CD4-positive, alpha-beta T cell (primary cell): Measurements from ENCODE around the gene TBC1D3B. TPM values are rescaled to one million over a fixed set of nuclear protein-coding genes. Genes with fewer than 3 reads are reported as not detected.

Source experiments
- ATAC-seq: fragments of 200-7000 bp; cut with Tn5 transposase; one replicate; pipeline ENCODE4 v1.10.0; 2022; ENCODE audit warnings: mild to moderate bottlenecking; ENCODE audit not compliant: poor library complexity
- CTCF ChIA-PET: fragments of 350-600 bp; sonication (Branson Sonifier 250); formaldehyde crosslinking; loops from one replicate; lab custom pipeline; 2021; ENCODE audit warnings: antibody characterized with exemption, inconsistent platforms; lab: Charles Lee
- POLR2A ChIA-PET: fragments of 350-600 bp; sonication (Branson Sonifier 250); formaldehyde crosslinking; loops from one replicate; lab custom pipeline; 2021; ENCODE audit warnings: antibody characterized with exemption, inconsistent platforms; lab: Charles Lee
- DNase-seq, 14 experiments: peaks; one replicate each; pipeline ENCODE4 v3.0.0-alpha.2; 2013 to 2020; ENCODE audit warnings: mixed read lengths in 2 of 14
- H3K27ac ChIP-seq, 2 donors: one replicate each; pipeline versions ENCODE4 v1.5.1 to v1.7.0; 2013; ENCODE audit warnings: low read length in 2 of 2, low read depth in 1 of 2, mild to moderate bottlenecking in 1 of 2
- H3K27me3 ChIP-seq, 2 experiments: 1 replicate in 1 of 2; 2 replicates in 1 of 2; pipeline versions ENCODE4 v1.6.1 to v1.7.0; 2013; ENCODE audit warnings: low read length in 2 of 2, control low read depth in 1 of 2, mild to moderate bottlenecking in 1 of 2, moderate library complexity in 1 of 2; ENCODE audit not compliant: insufficient read depth in 2 of 2, control insufficient read depth in 1 of 2
- H3K36me3 ChIP-seq: one replicate; pipeline ENCODE4 v1.6.1; 2013; ENCODE audit warnings: low read length, control low read depth; ENCODE audit not compliant: insufficient read depth
- H3K4me1 ChIP-seq: one replicate; pipeline ENCODE4 v1.6.1; 2013; ENCODE audit warnings: low read length, control low read depth; ENCODE audit not compliant: insufficient read depth
- H3K4me3 ChIP-seq: one replicate; pipeline ENCODE4 v1.5.1; 2013; ENCODE audit warnings: mild to moderate bottlenecking, low read length, moderate library complexity
- H3K9me3 ChIP-seq, 2 experiments: 1 replicate in 1 of 2; 2 replicates in 1 of 2; pipeline versions ENCODE4 v1.6.1 to v1.7.0; 2013; ENCODE audit warnings: low read length in 2 of 2, mild to moderate bottlenecking in 2 of 2, control low read depth in 1 of 2, moderate library complexity in 1 of 2; ENCODE audit not compliant: control insufficient read depth in 1 of 2, insufficient read depth in 1 of 2
- H3K27ac Mint-ChIP-seq: one replicate; pipeline ENCODE4 v1.8.0; 2020; ENCODE audit warnings: mixed read lengths
- H3K27me3 Mint-ChIP-seq: one replicate; pipeline ENCODE4 v1.8.0; 2021; ENCODE audit warnings: mixed read lengths
- H3K36me3 Mint-ChIP-seq: one replicate; pipeline ENCODE4 v1.8.0; 2021; ENCODE audit warnings: low read depth, mixed read lengths
- H3K4me1 Mint-ChIP-seq: one replicate; pipeline ENCODE4 v1.8.0; 2021; ENCODE audit warnings: low read depth, mixed read lengths
- H3K4me3 Mint-ChIP-seq: one replicate; pipeline ENCODE4 v1.8.0; 2020; ENCODE audit warnings: mild to moderate bottlenecking, mixed read lengths
- H3K9me3 Mint-ChIP-seq: one replicate; pipeline ENCODE4 v1.8.0; 2020; ENCODE audit warnings: mixed read lengths
- intact Hi-C, 2 experiments: fragments of 100-400 bp; cut with DNase I in 1 of 2; cut with micrococcal nuclease in 1 of 2; formaldehyde crosslinking; loops; one replicate each; pipeline versions ENCODE4 v1.15.1 to v1.9.0; 2023 to 2025; cut with DNase I, micrococcal nuclease
- total RNA-seq, 174 experiments: library from RNA in 2 of 174; stranded (reverse) in 2 of 174; gene quantifications; one replicate each; pipeline ENCODE4 v1.2.3 and lab custom pipeline; 2021 to 2026
- TF ChIP-seq, protein P1 (sequence below): fragments of 200-600 bp; IDR thresholded peaks from one replicate; pipeline ENCODE4 v1.8.0; 2022; ENCODE audit warnings: antibody characterized with exemption, mild to moderate bottlenecking

The TBC1D3B gene
- total RNA-seq, 2 experiments from 2014 or later = 1.5 to 1.6 TPM

DNA sequence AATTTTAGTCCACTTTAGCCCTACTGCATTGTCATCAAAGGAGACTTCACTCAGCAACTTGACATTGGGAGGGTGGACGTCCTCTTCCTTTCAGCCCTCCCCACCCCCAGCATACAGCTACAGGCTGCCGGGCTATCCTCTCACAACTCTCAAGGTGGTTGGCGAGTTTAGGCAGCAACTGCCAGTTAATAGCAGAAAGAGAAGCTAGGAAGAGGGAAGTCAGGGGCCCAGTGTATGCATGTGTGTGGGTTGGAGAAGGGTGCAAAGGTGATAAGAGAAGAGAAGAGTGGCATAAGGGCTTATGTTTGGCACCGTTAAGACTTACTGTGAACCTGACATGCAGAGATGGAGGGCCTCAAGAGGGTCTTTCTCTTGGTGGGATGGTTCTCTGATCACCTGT lies 41.0 kb downstream of the TBC1D3B start:
- Histone ChIP-seq H3K27me3 (peaks cover 0 to 5% of the 10 kb centered on the region in 2 experiments), H3K4me1 (no peaks in the 10 kb centered on the region), H3K9me3 (no peaks in the 10 kb centered on the region), H3K27ac (no peak overlapping the region), H3K4me3 (no peak overlapping the region), H3K36me3 (no peaks in the 10 kb centered on the region)
- no peak for DNase-seq
- intact Hi-C loops = no loop called here
- POLR2A ChIA-PET = no interaction called here
- no peak overlapping the region for H3K4me3 Mint-ChIP-seq
- ATAC-seq = no peak
- no peaks in the 10 kb centered on the region for H3K9me3 Mint-ChIP-seq
- CTCF ChIA-PET = no interaction called here
- TF ChIP-seq, protein P1, sequence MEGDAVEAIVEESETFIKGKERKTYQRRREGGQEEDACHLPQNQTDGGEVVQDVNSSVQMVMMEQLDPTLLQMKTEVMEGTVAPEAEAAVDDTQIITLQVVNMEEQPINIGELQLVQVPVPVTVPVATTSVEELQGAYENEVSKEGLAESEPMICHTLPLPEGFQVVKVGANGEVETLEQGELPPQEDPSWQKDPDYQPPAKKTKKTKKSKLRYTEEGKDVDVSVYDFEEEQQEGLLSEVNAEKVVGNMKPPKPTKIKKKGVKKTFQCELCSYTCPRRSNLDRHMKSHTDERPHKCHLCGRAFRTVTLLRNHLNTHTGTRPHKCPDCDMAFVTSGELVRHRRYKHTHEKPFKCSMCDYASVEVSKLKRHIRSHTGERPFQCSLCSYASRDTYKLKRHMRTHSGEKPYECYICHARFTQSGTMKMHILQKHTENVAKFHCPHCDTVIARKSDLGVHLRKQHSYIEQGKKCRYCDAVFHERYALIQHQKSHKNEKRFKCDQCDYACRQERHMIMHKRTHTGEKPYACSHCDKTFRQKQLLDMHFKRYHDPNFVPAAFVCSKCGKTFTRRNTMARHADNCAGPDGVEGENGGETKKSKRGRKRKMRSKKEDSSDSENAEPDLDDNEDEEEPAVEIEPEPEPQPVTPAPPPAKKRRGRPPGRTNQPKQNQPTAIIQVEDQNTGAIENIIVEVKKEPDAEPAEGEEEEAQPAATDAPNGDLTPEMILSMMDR = no peak
- H3K27ac Mint-ChIP-seq = no peak overlapping the region
- H3K36me3 Mint-ChIP-seq = no peaks in the 10 kb centered on the region
- H3K27me3 Mint-ChIP-seq = peaks cover 10% of the 10 kb centered on the region
- no peaks in the 10 kb centered on the region for H3K4me1 Mint-ChIP-seq

DNA sequence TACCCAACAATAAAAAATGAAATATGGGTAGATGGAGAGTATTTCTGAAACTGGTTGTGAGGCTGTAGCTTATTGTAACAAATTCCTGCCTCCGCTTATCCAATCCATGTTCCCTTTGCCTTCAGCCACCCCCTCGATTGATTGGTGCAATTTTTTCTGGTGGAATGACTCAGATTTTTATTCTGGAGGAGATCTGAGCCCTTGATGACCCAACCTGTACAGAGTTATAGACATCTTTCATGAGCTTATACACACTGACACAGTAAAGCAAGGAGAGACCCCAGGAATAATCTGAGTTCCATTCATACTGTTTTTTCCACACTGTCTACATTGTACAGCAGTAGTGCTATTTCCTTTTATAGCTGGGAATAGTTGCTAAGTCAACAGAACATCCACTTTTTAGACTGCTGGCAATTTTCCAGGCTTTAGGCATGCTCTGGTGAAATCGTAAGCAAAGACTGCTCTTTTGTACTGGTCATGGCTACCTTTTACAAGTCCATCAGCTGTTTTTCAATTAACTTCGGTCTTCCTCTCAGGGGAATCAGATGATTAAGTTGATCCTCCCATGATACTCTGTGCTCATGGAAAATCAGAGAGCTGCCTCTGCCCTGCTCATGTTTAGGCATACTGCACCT lies 42.7 kb downstream of the TBC1D3B start:
- Histone ChIP-seq H3K9me3 (no peaks in the 10 kb centered on the region), H3K4me3 (no peak overlapping the region), H3K27me3 (peaks cover 0 to 5% of the 10 kb centered on the region in 2 experiments), H3K27ac (no peak overlapping the region), H3K4me1 (no peaks in the 10 kb centered on the region), H3K36me3 (no peaks in the 10 kb centered on the region)
- ATAC-seq (no peak), DNase-seq (no peak)
- peaks cover 10% of the 10 kb centered on the region for H3K27me3 Mint-ChIP-seq
- no peaks in the 10 kb centered on the region for H3K4me1 Mint-ChIP-seq
- CTCF ChIA-PET = no interaction called here
- intact Hi-C loops = no loop called here
- no peaks in the 10 kb centered on the region for H3K9me3 Mint-ChIP-seq
- POLR2A ChIA-PET = no interaction called here
- TF ChIP-seq, protein P1 = no peak
- no peak overlapping the region for H3K27ac Mint-ChIP-seq
- H3K36me3 Mint-ChIP-seq = no peaks in the 10 kb centered on the region
- no peak overlapping the region for H3K4me3 Mint-ChIP-seq

DNA sequence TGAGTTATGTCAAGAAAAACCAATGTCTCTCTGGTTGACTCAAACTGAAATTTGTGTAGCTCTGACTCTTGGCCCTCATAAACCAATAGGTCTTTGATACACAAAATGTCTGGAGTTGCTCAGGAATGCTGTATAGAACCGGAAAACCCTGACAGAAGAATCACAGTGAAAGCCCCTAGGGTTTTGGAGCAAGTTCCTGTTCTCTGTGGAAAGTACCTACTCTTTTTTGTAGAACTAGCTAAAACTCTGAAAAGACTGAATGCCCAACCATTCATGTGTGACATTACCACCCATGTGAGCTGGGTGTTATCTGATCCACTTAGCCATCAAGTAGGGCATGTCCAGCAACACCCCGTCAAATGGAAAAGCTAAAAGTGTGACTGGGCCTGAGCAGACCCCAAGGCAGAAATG lies 44.0 kb downstream of the TBC1D3B start:
- intact Hi-C loops = no loop called here
- H3K27ac ChIP-seq = no peak overlapping the region
- peaks cover 10% of the 10 kb centered on the region for H3K27me3 Mint-ChIP-seq

More for the DNA sequence above, 44.0 kb downstream of the TBC1D3B start:
- no peaks in the 10 kb centered on the region for H3K36me3 ChIP-seq
- H3K4me1 Mint-ChIP-seq = no peaks in the 10 kb centered on the region
- H3K27ac Mint-ChIP-seq = no peak overlapping the region
- H3K9me3 ChIP-seq = no peaks in the 10 kb centered on the region
- H3K9me3 Mint-ChIP-seq = no peaks in the 10 kb centered on the region
- DNase-seq = no peak
- TF ChIP-seq, protein P1 = no peak
- ATAC-seq = no peak
- CTCF ChIA-PET = no interaction called here
- H3K27me3 ChIP-seq = peaks cover 0 to 5% of the 10 kb centered on the region in 2 experiments
- POLR2A ChIA-PET = no interaction called here
- no peak overlapping the region for H3K4me3 Mint-ChIP-seq
- no peak overlapping the region for H3K4me3 ChIP-seq
- H3K4me1 ChIP-seq = no peaks in the 10 kb centered on the region
- no peaks in the 10 kb centered on the region for H3K36me3 Mint-ChIP-seq
